Neural cell (in vitro differentiated cells): Measurements from ENCODE around the gene SUSD6. TPM values are rescaled to one million over a fixed set of nuclear protein-coding genes. Genes with fewer than 3 reads are reported as not detected.
"Not testable (repeated sequence)": the region's sequence is repeated elsewhere in the genome, so short reads cannot be mapped to it uniquely, and the experiment has no call there.

Source experiments
- H2AFZ ChIP-seq: fragments of 200-600, 300-800 bp; sonication (generic), shearing (Covaris generic); 2 replicates; pipeline ENCODE4 v1.6.0; 2014; ENCODE audit warnings: low read depth, mild to moderate bottlenecking, antibody characterized with exemption, low read length, moderate library complexity
- H3F3A ChIP-seq: fragments of 200-600 bp; shearing (Covaris generic); 2 replicates; pipeline ENCODE4 v1.6.1; 2016; ENCODE audit warnings: mild to moderate bottlenecking, moderate library complexity, mixed read lengths, antibody characterized with exemption, low read length; ENCODE audit not compliant: insufficient read depth, poor library complexity, severe bottlenecking
- H3K27ac ChIP-seq: fragments of 200-600, 300-800 bp; sonication (generic), shearing (Covaris generic); 2 replicates; pipeline ENCODE4 v1.5.1; 2014; ENCODE audit warnings: mild to moderate bottlenecking, low read length, moderate library complexity
- H3K27me3 ChIP-seq: fragments of 300-800, 200-600 bp; sonication (generic), shearing (Covaris generic); 2 replicates; pipeline ENCODE4 v1.6.0; 2014; ENCODE audit warnings: mild to moderate bottlenecking, low read depth, low read length, moderate library complexity; ENCODE audit not compliant: insufficient read depth
- H3K36me3 ChIP-seq: fragments of 300-800, 200-600 bp; sonication (generic), shearing (Covaris generic); 2 replicates; pipeline ENCODE4 v1.5.1; 2014; ENCODE audit warnings: mild to moderate bottlenecking, antibody characterized with exemption, low read length, moderate library complexity; ENCODE audit not compliant: insufficient read depth
- H3K4me2 ChIP-seq: fragments of 300-800, 200-600 bp; sonication (generic), shearing (Covaris generic); 2 replicates; pipeline ENCODE4 v1.6.0; 2014; ENCODE audit warnings: mild to moderate bottlenecking, low read length
- H3K4me3 ChIP-seq: fragments of 300-800, 200-600 bp; sonication (generic), shearing (Covaris generic); 2 replicates; pipeline ENCODE4 v1.5.1; 2014; ENCODE audit warnings: mild to moderate bottlenecking, low read length, moderate library complexity
- H3K79me2 ChIP-seq: fragments of 200-600 bp; shearing (Covaris generic); replicated peaks from 2 replicates; pipeline ENCODE4 v1.6.0; 2014; ENCODE audit warnings: mild to moderate bottlenecking, low read length, moderate library complexity; ENCODE audit not compliant: insufficient read depth
- H3K9ac ChIP-seq: fragments of 300-800, 200-600 bp; sonication (generic), shearing (Covaris generic); 2 replicates; pipeline ENCODE4 v1.6.1; 2016; ENCODE audit warnings: mild to moderate bottlenecking, low read length, mixed read lengths
- H3K9me2 ChIP-seq: fragments of 200-600 bp; shearing (Covaris generic); 2 replicates; pipeline ENCODE4 v1.6.1; 2016; ENCODE audit warnings: mild to moderate bottlenecking, low read length, mixed read lengths; ENCODE audit not compliant: insufficient read depth
- H3K9me3 ChIP-seq: fragments of 200-600, 300-800 bp; sonication (generic), shearing (Covaris generic); 2 replicates; pipeline ENCODE4 v1.6.1; 2016; ENCODE audit warnings: mild to moderate bottlenecking, mixed run types, low read length, moderate library complexity, mixed read lengths
- H4K20me1 ChIP-seq: fragments of 200-600 bp; shearing (Covaris generic); 2 replicates; pipeline ENCODE4 v1.6.1; 2016; ENCODE audit warnings: mild to moderate bottlenecking, mixed run types; ENCODE audit not compliant: insufficient read depth
- CTCF ChIP-seq: fragments of 450-650 bp; IDR thresholded peaks from 2 replicates; pipeline ENCODE4 v1.5.1; 2014; ENCODE audit warnings: antibody characterized with exemption, mild to moderate bottlenecking, moderate library complexity; ENCODE audit not compliant: poor library complexity, severe bottlenecking
- EP300 ChIP-seq: fragments of 450-650 bp; conservative IDR thresholded peaks from 2 replicates; pipeline ENCODE4 v1.6.1; 2014; ENCODE audit warnings: antibody characterized with exemption, mild to moderate bottlenecking, moderate library complexity; ENCODE audit not compliant: poor library complexity, severe bottlenecking
- EZH2 ChIP-seq: fragments of 200-600, 300-800 bp; shearing (Covaris generic), sonication (generic); IDR thresholded peaks from 2 replicates; pipeline ENCODE4 v1.6.1; 2014; ENCODE audit warnings: antibody characterized with exemption, low read length, borderline replicate concordance, mild to moderate bottlenecking; ENCODE audit not compliant: insufficient read depth, poor library complexity, severe bottlenecking
- MXI1 ChIP-seq: fragments of 450-650 bp; conservative IDR thresholded peaks from 2 replicates; pipeline ENCODE4 v1.6.1; 2014; ENCODE audit warnings: antibody characterized with exemption, mild to moderate bottlenecking; ENCODE audit not compliant: poor library complexity, severe bottlenecking
- POLR2AphosphoS5 ChIP-seq: IDR thresholded peaks from 2 replicates; pipeline ENCODE4 v1.6.1; 2012
- RAD21 ChIP-seq: fragments of 450-650 bp; conservative IDR thresholded peaks from 2 replicates; pipeline ENCODE4 v1.6.1; 2014; ENCODE audit warnings: antibody characterized with exemption, mild to moderate bottlenecking, moderate library complexity
- REST ChIP-seq: IDR thresholded peaks from 2 replicates; pipeline ENCODE4 v1.6.1; 2012; ENCODE audit warnings: borderline replicate concordance
- SMC3 ChIP-seq: fragments of 450-650 bp; conservative IDR thresholded peaks from 2 replicates; pipeline ENCODE4 v1.6.1; 2014; ENCODE audit warnings: antibody characterized with exemption, mild to moderate bottlenecking, moderate library complexity; ENCODE audit not compliant: poor library complexity
- TAF1 ChIP-seq: IDR thresholded peaks from 2 replicates; pipeline ENCODE4 v1.6.1; 2012; ENCODE audit warnings: low read depth
- polyA plus RNA-seq: library from polyadenylated mRNA; depleted of rRNA; stranded (reverse); fragments of >200 nt; gene quantifications from 2 replicates; pipeline ENCODE4 v1.2.3, GENCODE V29; 2014

Gene SUSD6
- polyA plus RNA-seq, 1 donor from 2014 or later: 5.1 TPM

DNA sequence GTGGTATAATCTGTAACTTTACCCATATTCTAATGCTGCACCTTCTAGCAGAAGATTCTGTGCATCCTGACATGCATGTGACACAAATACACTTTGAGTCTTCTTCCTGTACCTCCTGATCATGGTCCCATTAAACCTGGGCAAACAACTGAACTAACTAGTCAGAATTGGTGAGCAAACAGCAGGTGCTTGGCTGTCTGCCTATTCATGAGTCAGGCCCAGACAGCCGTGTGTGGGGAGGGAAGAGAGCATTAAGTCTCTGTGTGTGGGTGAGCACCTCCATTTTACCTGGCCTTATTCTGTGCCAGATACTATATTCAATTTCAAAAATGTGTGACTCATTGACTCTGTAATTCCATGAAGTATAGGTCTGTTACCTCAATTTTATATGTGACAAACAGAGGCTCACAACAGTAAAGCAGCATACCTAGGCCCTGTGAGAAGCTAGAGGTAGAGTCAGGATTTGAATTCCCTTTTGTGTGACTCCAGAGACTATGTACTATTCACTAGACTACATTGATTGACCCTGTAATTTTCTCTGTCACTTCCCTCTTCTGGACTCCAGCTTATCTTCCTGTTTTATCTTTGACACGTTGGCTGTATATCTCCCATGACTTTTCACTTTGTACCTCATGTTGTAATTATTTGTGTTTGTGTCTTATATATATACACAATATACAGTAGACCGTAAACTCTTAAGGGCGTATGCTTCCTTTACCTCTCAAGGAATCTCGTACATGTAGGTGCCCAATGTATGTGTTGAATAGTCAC, 32.2 kb downstream of the SUSD6 start (continued):
- TF ChIP-seq TAF1: no peak

DNA sequence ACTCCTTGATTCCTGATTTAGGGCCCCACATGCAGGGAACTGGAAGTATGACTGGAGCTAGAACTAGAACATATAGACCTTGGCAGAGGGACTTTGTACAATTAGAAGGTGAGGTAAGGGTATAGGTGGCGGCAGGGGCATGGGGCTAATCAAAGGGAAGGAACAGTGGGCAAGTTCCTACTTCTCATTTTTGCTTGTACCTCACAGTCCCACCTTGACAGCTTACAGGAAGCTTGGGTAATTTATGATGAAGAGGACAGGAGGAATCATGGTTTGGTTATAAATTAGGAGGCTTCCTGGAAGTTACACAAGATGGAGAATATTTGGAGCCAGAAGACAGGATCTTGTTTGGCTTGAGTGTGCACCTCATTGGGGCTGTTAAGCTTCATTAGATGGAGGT, 33.4 kb downstream of the SUSD6 start:
- no peaks in the 10 kb centered on the region for H3K9me3 ChIP-seq
- no peaks in the 10 kb centered on the region for H3K36me3 ChIP-seq
- no peaks in the 10 kb centered on the region for H4K20me1 ChIP-seq
- H2AFZ ChIP-seq: no peak overlapping the region
- no peak overlapping the region for H3K4me3 ChIP-seq
- H3F3A ChIP-seq: no peaks in the 10 kb centered on the region
- H3K9ac ChIP-seq: no peak overlapping the region
- TF ChIP-seq EZH2 (no peak), MXI1 (no peak), CTCF (no peak), SMC3 (no peak), REST (no peak), TAF1 (no peak), EP300 (no peak), POLR2AphosphoS5 (no peak), RAD21 (no peak)
- peaks cover 3% of the 10 kb centered on the region for H3K79me2 ChIP-seq
- no peak overlapping the region for H3K27ac ChIP-seq
- H3K27me3 ChIP-seq: no peaks in the 10 kb centered on the region
- no peak overlapping the region for H3K4me2 ChIP-seq
- no peaks in the 10 kb centered on the region for H3K9me2 ChIP-seq

GRCh38 chr14:69647213-69647612, 35.8 kb downstream of the SUSD6 start:
- Histone ChIP-seq H3K4me2 (no peak overlapping the region), H3K27ac (no peak overlapping the region), H2AFZ (no peak overlapping the region), H3K4me3 (no peak overlapping the region), H3K9me2 (no peaks in the 10 kb centered on the region), H3K79me2 (no peaks in the 10 kb centered on the region), H3K9ac (no peak overlapping the region), H3K36me3 (no peaks in the 10 kb centered on the region), H3K27me3 (no peaks in the 10 kb centered on the region), H4K20me1 (no peaks in the 10 kb centered on the region), H3F3A (no peaks in the 10 kb centered on the region), H3K9me3 (no peaks in the 10 kb centered on the region)
- no peak for TF ChIP-seq CTCF
- TF ChIP-seq TAF1: no peak
- TF ChIP-seq MXI1: no peak
- TF ChIP-seq REST: no peak
- TF ChIP-seq EP300: no peak
- TF ChIP-seq RAD21: no peak
- TF ChIP-seq POLR2AphosphoS5: no peak

- H3K9me2 ChIP-seq, H3F3A ChIP-seq, H3K27ac ChIP-seq, H3K9ac ChIP-seq, H2AFZ ChIP-seq, H3K9me3 ChIP-seq, H4K20me1 ChIP-seq, H3K4me2 ChIP-seq, H3K36me3 ChIP-seq, H3K27me3 ChIP-seq, H3K4me3 ChIP-seq, H3K79me2 ChIP-seq: not testable (repeated sequence)
Observed at GRCh38 chr14:69647642-69648041, 36.2 kb downstream of the SUSD6 start.
